Measurements from ENCODE around the gene CD93.

DNA sequence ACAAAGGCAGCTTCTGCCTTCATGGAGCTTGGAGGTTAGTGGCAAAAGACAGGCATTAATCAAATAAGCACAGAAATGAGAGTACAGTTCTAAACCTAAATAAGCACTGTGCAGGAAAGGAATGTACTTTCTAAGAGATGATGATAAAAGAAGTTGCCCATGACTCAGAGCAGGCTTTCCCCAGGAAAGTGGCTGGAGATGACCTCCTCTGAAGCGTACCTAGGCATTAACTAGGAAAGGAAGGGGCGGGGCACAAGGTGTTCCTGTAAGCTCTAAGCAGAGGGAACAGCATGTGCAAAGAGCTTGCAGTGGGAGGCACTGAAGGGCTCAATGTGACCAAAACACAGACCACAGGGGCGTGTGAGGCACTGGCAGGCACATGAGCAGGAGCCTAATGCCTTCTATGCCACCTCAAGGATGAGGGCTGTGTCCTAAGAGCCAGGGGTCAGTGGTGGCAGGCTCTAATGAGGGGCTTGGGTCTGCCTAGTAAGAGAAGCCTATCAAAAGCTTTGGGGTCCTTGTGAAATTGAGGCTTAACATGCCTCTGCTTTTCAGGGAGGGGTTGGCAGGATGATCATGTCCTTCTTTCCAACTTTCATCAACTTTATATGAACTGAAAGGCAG lies 46.1 kb downstream of the CD93 start:
- TF ChIP-seq POLR2A (IDR thresholded peaks at IDR 0.05; ENCODE audit: low read length) (no peak), SREBF2 (IDR thresholded peaks at IDR 0.05) (no peak), JUNB (IDR thresholded peaks at IDR 0.05) (no peak), RAD21 (conservative IDR thresholded peaks at IDR 0.05 in 1 of 2, IDR thresholded peaks at IDR 0.05 in 1 of 2) (no peak), RFX5 (IDR thresholded peaks at IDR 0.05) (no peak), MYC (IDR thresholded peaks at IDR 0.05; ENCODE audit: borderline replicate concordance, low read length) (no peak)
- TF ChIP-seq, protein P1, sequence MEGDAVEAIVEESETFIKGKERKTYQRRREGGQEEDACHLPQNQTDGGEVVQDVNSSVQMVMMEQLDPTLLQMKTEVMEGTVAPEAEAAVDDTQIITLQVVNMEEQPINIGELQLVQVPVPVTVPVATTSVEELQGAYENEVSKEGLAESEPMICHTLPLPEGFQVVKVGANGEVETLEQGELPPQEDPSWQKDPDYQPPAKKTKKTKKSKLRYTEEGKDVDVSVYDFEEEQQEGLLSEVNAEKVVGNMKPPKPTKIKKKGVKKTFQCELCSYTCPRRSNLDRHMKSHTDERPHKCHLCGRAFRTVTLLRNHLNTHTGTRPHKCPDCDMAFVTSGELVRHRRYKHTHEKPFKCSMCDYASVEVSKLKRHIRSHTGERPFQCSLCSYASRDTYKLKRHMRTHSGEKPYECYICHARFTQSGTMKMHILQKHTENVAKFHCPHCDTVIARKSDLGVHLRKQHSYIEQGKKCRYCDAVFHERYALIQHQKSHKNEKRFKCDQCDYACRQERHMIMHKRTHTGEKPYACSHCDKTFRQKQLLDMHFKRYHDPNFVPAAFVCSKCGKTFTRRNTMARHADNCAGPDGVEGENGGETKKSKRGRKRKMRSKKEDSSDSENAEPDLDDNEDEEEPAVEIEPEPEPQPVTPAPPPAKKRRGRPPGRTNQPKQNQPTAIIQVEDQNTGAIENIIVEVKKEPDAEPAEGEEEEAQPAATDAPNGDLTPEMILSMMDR (IDR thresholded peaks at IDR 0.05) = no peak
- TF ChIP-seq, protein P2, sequence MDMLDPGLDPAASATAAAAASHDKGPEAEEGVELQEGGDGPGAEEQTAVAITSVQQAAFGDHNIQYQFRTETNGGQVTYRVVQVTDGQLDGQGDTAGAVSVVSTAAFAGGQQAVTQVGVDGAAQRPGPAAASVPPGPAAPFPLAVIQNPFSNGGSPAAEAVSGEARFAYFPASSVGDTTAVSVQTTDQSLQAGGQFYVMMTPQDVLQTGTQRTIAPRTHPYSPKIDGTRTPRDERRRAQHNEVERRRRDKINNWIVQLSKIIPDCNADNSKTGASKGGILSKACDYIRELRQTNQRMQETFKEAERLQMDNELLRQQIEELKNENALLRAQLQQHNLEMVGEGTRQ (IDR thresholded peaks at IDR 0.05) = no peak
- TF ChIP-seq, protein P3, sequence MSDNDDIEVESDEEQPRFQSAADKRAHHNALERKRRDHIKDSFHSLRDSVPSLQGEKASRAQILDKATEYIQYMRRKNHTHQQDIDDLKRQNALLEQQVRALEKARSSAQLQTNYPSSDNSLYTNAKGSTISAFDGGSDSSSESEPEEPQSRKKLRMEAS (IDR thresholded peaks at IDR 0.05) = no peak
